Measurements from ENCODE around the gene RS1.

DNA sequence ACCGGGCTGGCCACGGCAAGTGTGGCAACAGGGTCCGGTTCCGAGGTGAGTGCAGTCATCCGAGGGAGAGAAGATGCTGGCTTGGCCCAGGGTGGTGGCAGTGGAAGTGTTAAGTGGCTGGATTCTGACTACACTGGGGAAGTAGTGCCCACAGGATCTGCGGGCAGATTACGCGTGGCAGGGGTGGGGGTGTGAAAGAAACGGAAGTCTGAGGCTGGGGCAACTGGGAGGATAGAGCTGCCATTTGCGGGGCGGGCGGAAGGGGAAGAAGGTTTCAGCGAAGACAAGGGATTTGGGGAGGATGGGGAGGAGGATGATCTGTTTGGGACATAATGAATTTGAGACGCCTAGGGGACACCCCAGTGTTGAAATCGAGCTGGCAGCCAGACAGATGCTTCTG, 5.3 kb downstream of the RS1 start:
- TF ChIP-seq, protein P1, sequence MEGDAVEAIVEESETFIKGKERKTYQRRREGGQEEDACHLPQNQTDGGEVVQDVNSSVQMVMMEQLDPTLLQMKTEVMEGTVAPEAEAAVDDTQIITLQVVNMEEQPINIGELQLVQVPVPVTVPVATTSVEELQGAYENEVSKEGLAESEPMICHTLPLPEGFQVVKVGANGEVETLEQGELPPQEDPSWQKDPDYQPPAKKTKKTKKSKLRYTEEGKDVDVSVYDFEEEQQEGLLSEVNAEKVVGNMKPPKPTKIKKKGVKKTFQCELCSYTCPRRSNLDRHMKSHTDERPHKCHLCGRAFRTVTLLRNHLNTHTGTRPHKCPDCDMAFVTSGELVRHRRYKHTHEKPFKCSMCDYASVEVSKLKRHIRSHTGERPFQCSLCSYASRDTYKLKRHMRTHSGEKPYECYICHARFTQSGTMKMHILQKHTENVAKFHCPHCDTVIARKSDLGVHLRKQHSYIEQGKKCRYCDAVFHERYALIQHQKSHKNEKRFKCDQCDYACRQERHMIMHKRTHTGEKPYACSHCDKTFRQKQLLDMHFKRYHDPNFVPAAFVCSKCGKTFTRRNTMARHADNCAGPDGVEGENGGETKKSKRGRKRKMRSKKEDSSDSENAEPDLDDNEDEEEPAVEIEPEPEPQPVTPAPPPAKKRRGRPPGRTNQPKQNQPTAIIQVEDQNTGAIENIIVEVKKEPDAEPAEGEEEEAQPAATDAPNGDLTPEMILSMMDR (IDR thresholded peaks at IDR 0.05) = no peak
- no peak for TF ChIP-seq POLR2AphosphoS5 (IDR thresholded peaks at IDR 0.05)
